SKM-1 (cell line): ENCODE data around the gene GJA10.
"Not testable (repeated sequence)": the region's sequence is repeated elsewhere in the genome, so short reads cannot be mapped to it uniquely, and the experiment has no call there.

Source experiments
- DNase-seq: peaks from one replicate; lab custom pipeline; 2025; ENCODE audit not compliant: unreplicated experiment; lab: John Stamatoyannopoulos, UW

The GJA10 gene

GRCh38 chr6:89894169-89894568, at the start of gene GJA10:
Gene GJA10 (plus strand): TSS chr6:89894469. CDS start chr6:89894469, 0 bp downstream.
- no peak for DNase-seq

- not testable (repeated sequence) for DNase-seq
Measured at GRCh38 chr6:89847513-89847912, 46.8 kb upstream of the GJA10 start.

GRCh38 chr6:89853068-89853467, 41.2 kb upstream of the GJA10 start:
- no peak for DNase-seq

GRCh38 chr6:89858041-89858440, 36.2 kb upstream of the GJA10 start:
- no peak for DNase-seq

GRCh38 chr6:89859744-89860143, 34.5 kb upstream of the GJA10 start:
- DNase-seq = no peak

- no peak for DNase-seq
Measured at GRCh38 chr6:89862273-89862672, 32.0 kb upstream of the GJA10 start.

GRCh38 chr6:89862698-89863097, 31.6 kb upstream of the GJA10 start:
- DNase-seq = no peak

GRCh38 chr6:89866024-89866678, 28.1 kb upstream of the GJA10 start:
- DNase-seq = no peak

- DNase-seq = no peak
Measured at GRCh38 chr6:89873721-89874120, 20.5 kb upstream of the GJA10 start.

- DNase-seq = no peak
Measured at GRCh38 chr6:89874438-89874837, 19.8 kb upstream of the GJA10 start.

- DNase-seq = no peak
Measured at GRCh38 chr6:89886378-89887120, 7.7 kb upstream of the GJA10 start.

GRCh38 chr6:89887452-89888137, 6.7 kb upstream of the GJA10 start:
- DNase-seq = no peak

GRCh38 chr6:89888138-89888514, 6.1 kb upstream of the GJA10 start:
- no peak for DNase-seq

GRCh38 chr6:89888871-89889270, 5.4 kb upstream of the GJA10 start:
- no peak for DNase-seq

- not testable (repeated sequence) for DNase-seq
Measured at GRCh38 chr6:89890845-89891528, 3.3 kb upstream of the GJA10 start.

- not testable (repeated sequence) for DNase-seq
Measured at GRCh38 chr6:89892577-89892976, 1.7 kb upstream of the GJA10 start.

GRCh38 chr6:89895276-89895874, 1.1 kb downstream of the GJA10 start:
- DNase-seq = no peak

- DNase-seq = not testable (repeated sequence)
Measured at GRCh38 chr6:89910001-89910901, 16.0 kb downstream of the GJA10 start.

GRCh38 chr6:89910902-89911240, 16.6 kb downstream of the GJA10 start:
- no peak for DNase-seq
